ENCODE results near the gene UBA6.
A peak's percentile ranks its signal among the peaks of the same experiment; 100 is the strongest.

UBA6 gene

GRCh38 chr4:67744561-67745283 is 43.8 kb upstream of the UBA6 start:
- H3K23ac ChIP-seq (ENCODE audit: low read length in 2 of 2) = no peak overlapping the region
- H2BK120ac ChIP-seq (ENCODE audit: low read depth, low read length) = no peak overlapping the region
- no peak overlapping the region for H2BK12ac ChIP-seq (ENCODE audit: low read length in 2 of 2)
- H4K91ac ChIP-seq (ENCODE audit: low read length) = no peak overlapping the region
- 60% methylated on average over 2 of the region's 4 CpGs for WGBS
- no peak overlapping the region for H2AK5ac ChIP-seq (ENCODE audit: low read length, severe bottlenecking)
- H3K27me3 ChIP-seq (ENCODE audit: control insufficient read depth in 1 of 2, insufficient read depth in 1 of 2, low read length in 2 of 2) = no peaks in the 10 kb centered on the region
- H3K14ac ChIP-seq (ENCODE audit: low read length in 2 of 2) = no peak overlapping the region
- no peak overlapping the region for H3K18ac ChIP-seq (ENCODE audit: low read depth in 1 of 2, low read length in 2 of 2)
- H4K8ac ChIP-seq (ENCODE audit: low read length) = no peak overlapping the region
- no peak overlapping the region for H3K4me3 ChIP-seq (ENCODE audit: insufficient read depth in 1 of 2, low read depth in 1 of 2, low read length in 2 of 2)
- H3K9ac ChIP-seq (ENCODE audit: low read length) = no peak overlapping the region
- H2BK15ac ChIP-seq (ENCODE audit: low read depth, poor library complexity, severe bottlenecking) = no peak overlapping the region
- no peak overlapping the region for H3K4me2 ChIP-seq (ENCODE audit: low read length, poor library complexity, severe bottlenecking)
- H3K36me3 ChIP-seq (ENCODE audit: control insufficient read depth in 1 of 2, insufficient read depth in 2 of 2, low read depth in 1 of 2, low read length in 2 of 2) = no peaks in the 10 kb centered on the region
- H2AFZ ChIP-seq (ENCODE audit: low read depth, low read length) = no peak overlapping the region
- no peak overlapping the region for H3K4ac ChIP-seq (ENCODE audit: low read depth in 1 of 2, low read length in 2 of 2)
- no peaks in the 10 kb centered on the region for H3K9me3 ChIP-seq (ENCODE audit: control insufficient read depth, low read length)
- no peaks in the 10 kb centered on the region for H3K79me1 ChIP-seq (replicated peaks; ENCODE audit: low read length, poor library complexity, severe bottlenecking)
- no peak overlapping the region for H2BK5ac ChIP-seq (ENCODE audit: low read depth, low read length, poor library complexity, severe bottlenecking)
- H3K4me1 ChIP-seq (ENCODE audit: control insufficient read depth, insufficient read depth, low read depth, low read length) = no peaks in the 10 kb centered on the region
- DNase-seq = peak; percentile 23
- peak overlapping the region; percentile 35 for H3K27ac ChIP-seq (ENCODE audit: low read length, poor library complexity, severe bottlenecking)

- no peak overlapping the region for H3K14ac ChIP-seq (ENCODE audit: low read length in 2 of 2)
- no peak overlapping the region for H3K4me2 ChIP-seq (ENCODE audit: low read length, poor library complexity, severe bottlenecking)
- no peaks in the 10 kb centered on the region for H3K36me3 ChIP-seq (ENCODE audit: control insufficient read depth in 1 of 2, insufficient read depth in 2 of 2, low read depth in 1 of 2, low read length in 2 of 2)
- H2BK120ac ChIP-seq (ENCODE audit: low read depth, low read length) = no peak overlapping the region
- DNase-seq = no peak
- 100% methylated on average over 3 of the region's 3 CpGs for WGBS
- H3K27me3 ChIP-seq (ENCODE audit: control insufficient read depth in 1 of 2, insufficient read depth in 1 of 2, low read length in 2 of 2) = no peaks in the 10 kb centered on the region
- no peak overlapping the region for H3K4ac ChIP-seq (ENCODE audit: low read depth in 1 of 2, low read length in 2 of 2)
- H2BK5ac ChIP-seq (ENCODE audit: low read depth, low read length, poor library complexity, severe bottlenecking) = no peak overlapping the region
- H2BK12ac ChIP-seq (ENCODE audit: low read length in 2 of 2) = no peak overlapping the region
- no peak overlapping the region for H2AK5ac ChIP-seq (ENCODE audit: low read length, severe bottlenecking)
- H2AFZ ChIP-seq (ENCODE audit: low read depth, low read length) = no peak overlapping the region
- H3K79me1 ChIP-seq (replicated peaks; ENCODE audit: low read length, poor library complexity, severe bottlenecking) = no peaks in the 10 kb centered on the region
- H2BK15ac ChIP-seq (ENCODE audit: low read depth, poor library complexity, severe bottlenecking) = no peak overlapping the region
- no peak overlapping the region for H3K4me3 ChIP-seq (ENCODE audit: insufficient read depth in 1 of 2, low read depth in 1 of 2, low read length in 2 of 2)
- no peaks in the 10 kb centered on the region for H3K9me3 ChIP-seq (ENCODE audit: control insufficient read depth, low read length)
- no peak overlapping the region for H3K18ac ChIP-seq (ENCODE audit: low read depth in 1 of 2, low read length in 2 of 2)
- no peak overlapping the region for H3K23ac ChIP-seq (ENCODE audit: low read length in 2 of 2)
- no peaks in the 10 kb centered on the region for H3K4me1 ChIP-seq (ENCODE audit: control insufficient read depth, insufficient read depth, low read depth, low read length)
- no peak overlapping the region for H3K9ac ChIP-seq (ENCODE audit: low read length)
- H3K27ac ChIP-seq (ENCODE audit: low read length, poor library complexity, severe bottlenecking) = no peak overlapping the region
- H4K91ac ChIP-seq (ENCODE audit: low read length) = no peak overlapping the region
- H4K8ac ChIP-seq (ENCODE audit: low read length) = no peak overlapping the region
Measured at GRCh38 chr4:67743194-67743593, 42.2 kb upstream of the UBA6 start.

- H3K9ac ChIP-seq (ENCODE audit: low read length) = no peak overlapping the region
- H2BK120ac ChIP-seq (ENCODE audit: low read depth, low read length) = no peak overlapping the region
- no peaks in the 10 kb centered on the region for H3K79me1 ChIP-seq (replicated peaks; ENCODE audit: low read length, poor library complexity, severe bottlenecking)
- no peak overlapping the region for H3K4me3 ChIP-seq (ENCODE audit: insufficient read depth in 1 of 2, low read depth in 1 of 2, low read length in 2 of 2)
- no peaks in the 10 kb centered on the region for H3K9me3 ChIP-seq (ENCODE audit: control insufficient read depth, low read length)
- H3K4ac ChIP-seq (ENCODE audit: low read depth in 1 of 2, low read length in 2 of 2) = no peak overlapping the region
- H2BK15ac ChIP-seq (ENCODE audit: low read depth, poor library complexity, severe bottlenecking) = no peak overlapping the region
- H2AK5ac ChIP-seq (ENCODE audit: low read length, severe bottlenecking) = no peak overlapping the region
- DNase-seq = no peak
- no peak overlapping the region for H4K91ac ChIP-seq (ENCODE audit: low read length)
- no peak overlapping the region for H4K8ac ChIP-seq (ENCODE audit: low read length)
- peaks cover 0 to 3% of the 10 kb centered on the region in 2 experiments for H3K36me3 ChIP-seq (ENCODE audit: control insufficient read depth in 1 of 2, insufficient read depth in 2 of 2, low read depth in 1 of 2, low read length in 2 of 2)
- no peak overlapping the region for H3K18ac ChIP-seq (ENCODE audit: low read depth in 1 of 2, low read length in 2 of 2)
- H2AFZ ChIP-seq (ENCODE audit: low read depth, low read length) = no peak overlapping the region
- H3K27ac ChIP-seq (ENCODE audit: low read length, poor library complexity, severe bottlenecking) = no peak overlapping the region
- no peak overlapping the region for H2BK12ac ChIP-seq (ENCODE audit: low read length in 2 of 2)
- H3K23ac ChIP-seq (ENCODE audit: low read length in 2 of 2) = no peak overlapping the region
- H2BK5ac ChIP-seq (ENCODE audit: low read depth, low read length, poor library complexity, severe bottlenecking) = no peak overlapping the region
- H3K4me1 ChIP-seq (ENCODE audit: control insufficient read depth, insufficient read depth, low read depth, low read length) = no peaks in the 10 kb centered on the region
- H3K14ac ChIP-seq (ENCODE audit: low read length in 2 of 2) = no peak overlapping the region
- no CpG with 5 or more reads among the region's 1 CpG for WGBS
- no peaks in the 10 kb centered on the region for H3K27me3 ChIP-seq (ENCODE audit: control insufficient read depth in 1 of 2, insufficient read depth in 1 of 2, low read length in 2 of 2)
- H3K4me2 ChIP-seq (ENCODE audit: low read length, poor library complexity, severe bottlenecking) = no peak overlapping the region
Measured at GRCh38 chr4:67736262-67736661, 35.3 kb upstream of the UBA6 start.

- no peak overlapping the region for H2AK5ac ChIP-seq (ENCODE audit: low read length, severe bottlenecking)
- H2BK5ac ChIP-seq (ENCODE audit: low read depth, low read length, poor library complexity, severe bottlenecking) = no peak overlapping the region
- no peaks in the 10 kb centered on the region for H3K9me3 ChIP-seq (ENCODE audit: control insufficient read depth, low read length)
- no peak overlapping the region for H3K4me3 ChIP-seq (ENCODE audit: insufficient read depth in 1 of 2, low read depth in 1 of 2, low read length in 2 of 2)
- H3K14ac ChIP-seq (ENCODE audit: low read length in 2 of 2) = no peak overlapping the region
- H4K91ac ChIP-seq (ENCODE audit: low read length) = no peak overlapping the region
- no peak overlapping the region for H3K4me2 ChIP-seq (ENCODE audit: low read length, poor library complexity, severe bottlenecking)
- no peaks in the 10 kb centered on the region for H3K4me1 ChIP-seq (ENCODE audit: control insufficient read depth, insufficient read depth, low read depth, low read length)
- H3K36me3 ChIP-seq (ENCODE audit: control insufficient read depth in 1 of 2, insufficient read depth in 2 of 2, low read depth in 1 of 2, low read length in 2 of 2) = peaks cover 0 to 3% of the 10 kb centered on the region in 2 experiments
- no peak overlapping the region for H2BK15ac ChIP-seq (ENCODE audit: low read depth, poor library complexity, severe bottlenecking)
- no peak overlapping the region for H3K9ac ChIP-seq (ENCODE audit: low read length)
- no peak overlapping the region for H2BK12ac ChIP-seq (ENCODE audit: low read length in 2 of 2)
- no peak overlapping the region for H3K27ac ChIP-seq (ENCODE audit: low read length, poor library complexity, severe bottlenecking)
- no peaks in the 10 kb centered on the region for H3K79me1 ChIP-seq (replicated peaks; ENCODE audit: low read length, poor library complexity, severe bottlenecking)
- H4K8ac ChIP-seq (ENCODE audit: low read length) = no peak overlapping the region
- no peak overlapping the region for H2BK120ac ChIP-seq (ENCODE audit: low read depth, low read length)
- no peaks in the 10 kb centered on the region for H3K27me3 ChIP-seq (ENCODE audit: control insufficient read depth in 1 of 2, insufficient read depth in 1 of 2, low read length in 2 of 2)
- DNase-seq = no peak
- H3K18ac ChIP-seq (ENCODE audit: low read depth in 1 of 2, low read length in 2 of 2) = no peak overlapping the region
- no peak overlapping the region for H3K23ac ChIP-seq (ENCODE audit: low read length in 2 of 2)
- H3K4ac ChIP-seq (ENCODE audit: low read depth in 1 of 2, low read length in 2 of 2) = no peak overlapping the region
- H2AFZ ChIP-seq (ENCODE audit: low read depth, low read length) = no peak overlapping the region
Measured at GRCh38 chr4:67735325-67735724, 34.4 kb upstream of the UBA6 start.
